NB4 (cell line): ENCODE results near the gene CAMK2B.

Experiments used
- TF ChIP-seq, protein P1 (sequence below): IDR thresholded peaks from one replicate; pipeline ENCODE4 v1.5.1; 2012; ENCODE audit warnings: low read depth, low read length
- TF ChIP-seq, protein P2 (sequence below): IDR thresholded peaks from 2 replicates; pipeline ENCODE4 v1.6.1; 2011; ENCODE audit warnings: low read depth, low read length

- TF ChIP-seq, protein P1, sequence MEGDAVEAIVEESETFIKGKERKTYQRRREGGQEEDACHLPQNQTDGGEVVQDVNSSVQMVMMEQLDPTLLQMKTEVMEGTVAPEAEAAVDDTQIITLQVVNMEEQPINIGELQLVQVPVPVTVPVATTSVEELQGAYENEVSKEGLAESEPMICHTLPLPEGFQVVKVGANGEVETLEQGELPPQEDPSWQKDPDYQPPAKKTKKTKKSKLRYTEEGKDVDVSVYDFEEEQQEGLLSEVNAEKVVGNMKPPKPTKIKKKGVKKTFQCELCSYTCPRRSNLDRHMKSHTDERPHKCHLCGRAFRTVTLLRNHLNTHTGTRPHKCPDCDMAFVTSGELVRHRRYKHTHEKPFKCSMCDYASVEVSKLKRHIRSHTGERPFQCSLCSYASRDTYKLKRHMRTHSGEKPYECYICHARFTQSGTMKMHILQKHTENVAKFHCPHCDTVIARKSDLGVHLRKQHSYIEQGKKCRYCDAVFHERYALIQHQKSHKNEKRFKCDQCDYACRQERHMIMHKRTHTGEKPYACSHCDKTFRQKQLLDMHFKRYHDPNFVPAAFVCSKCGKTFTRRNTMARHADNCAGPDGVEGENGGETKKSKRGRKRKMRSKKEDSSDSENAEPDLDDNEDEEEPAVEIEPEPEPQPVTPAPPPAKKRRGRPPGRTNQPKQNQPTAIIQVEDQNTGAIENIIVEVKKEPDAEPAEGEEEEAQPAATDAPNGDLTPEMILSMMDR, result no peak
- TF ChIP-seq, protein P2, sequence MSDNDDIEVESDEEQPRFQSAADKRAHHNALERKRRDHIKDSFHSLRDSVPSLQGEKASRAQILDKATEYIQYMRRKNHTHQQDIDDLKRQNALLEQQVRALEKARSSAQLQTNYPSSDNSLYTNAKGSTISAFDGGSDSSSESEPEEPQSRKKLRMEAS, result no peak
Observed at GRCh38 chr7:44341401-44341800, 16.0 kb upstream of the CAMK2B start.
